ENCODE data around the gene SLC27A5.

- TF ChIP-seq ZNF274 (IDR thresholded peaks at IDR 0.05; ENCODE audit: low read depth, low read length), result no peak
- TF ChIP-seq YY1 (IDR thresholded peaks at IDR 0.05; ENCODE audit: insufficient read depth, insufficient read length), result no peak
- TF ChIP-seq SUZ12 (IDR thresholded peaks at IDR 0.05; ENCODE audit: extremely low read depth, insufficient read depth, insufficient read length), result no peak
Observed at GRCh38 chr19:58553799-58554493, 42.2 kb upstream of the SLC27A5 start.

Measured in NT2/D1 (cell line).